Duodenal mucosa (tissue), 2 donors: ENCODE measurements around the gene CSTPP1.

Experiments used
- H3K27ac ChIP-seq: one replicate; pipeline ENCODE4 v1.7.0; 2013; ENCODE audit warnings: low read depth, low read length
- H3K27me3 ChIP-seq, 2 donors: one replicate each; pipeline ENCODE4 v1.7.0; 2013; ENCODE audit warnings: low read length in 2 of 2, control low read depth in 1 of 2; ENCODE audit not compliant: insufficient read depth in 2 of 2, control insufficient read depth in 1 of 2
- H3K36me3 ChIP-seq, 2 donors: one replicate each; pipeline ENCODE4 v1.7.0; 2013; ENCODE audit warnings: low read length in 2 of 2, control low read depth in 1 of 2; ENCODE audit not compliant: insufficient read depth in 2 of 2, control insufficient read depth in 1 of 2
- H3K4me1 ChIP-seq, 2 donors: one replicate each; pipeline ENCODE4 v1.7.0; 2013; ENCODE audit warnings: low read length in 2 of 2, control low read depth in 1 of 2; ENCODE audit not compliant: insufficient read depth in 2 of 2, control insufficient read depth in 1 of 2
- H3K4me3 ChIP-seq, 2 donors: one replicate each; pipeline ENCODE4 v1.7.0; 2013; ENCODE audit warnings: low read length in 2 of 2, low read depth in 1 of 2
- H3K9ac ChIP-seq, 2 donors: one replicate each; pipeline ENCODE4 v1.7.0; 2013; ENCODE audit warnings: low read length in 2 of 2, low read depth in 1 of 2
- H3K9me3 ChIP-seq, 2 donors: one replicate each; pipeline ENCODE4 v1.7.0; 2013; ENCODE audit warnings: low read length in 2 of 2, control low read depth in 1 of 2; ENCODE audit not compliant: control insufficient read depth in 1 of 2

The CSTPP1 gene

GRCh38 chr11:47171061-47171838 lies 234.7 kb downstream of the CSTPP1 start:
- Histone ChIP-seq H3K27me3 (no peaks in the 10 kb centered on the region), H3K9me3 (no peaks in the 10 kb centered on the region), H3K27ac (no peak overlapping the region), H3K4me3 (no peak overlapping the region), H3K9ac (no peak overlapping the region), H3K4me1 (peaks cover 11 to 12% of the 10 kb centered on the region in 2 donors), H3K36me3 (peaks cover 48 to 78% of the 10 kb centered on the region in 2 donors)

- H3K27ac ChIP-seq = no peak overlapping the region
- peaks cover 11 to 12% of the 10 kb centered on the region in 2 donors for H3K4me1 ChIP-seq
- H3K36me3 ChIP-seq = peaks cover 42 to 71% of the 10 kb centered on the region in 2 donors
- no peaks in the 10 kb centered on the region for H3K27me3 ChIP-seq
- H3K4me3 ChIP-seq = no peak overlapping the region
- no peak overlapping the region for H3K9ac ChIP-seq
- H3K9me3 ChIP-seq = no peaks in the 10 kb centered on the region
These were observed 235.3 kb downstream of the CSTPP1 start for GRCh38 chr11:47171856-47172255.

DNA sequence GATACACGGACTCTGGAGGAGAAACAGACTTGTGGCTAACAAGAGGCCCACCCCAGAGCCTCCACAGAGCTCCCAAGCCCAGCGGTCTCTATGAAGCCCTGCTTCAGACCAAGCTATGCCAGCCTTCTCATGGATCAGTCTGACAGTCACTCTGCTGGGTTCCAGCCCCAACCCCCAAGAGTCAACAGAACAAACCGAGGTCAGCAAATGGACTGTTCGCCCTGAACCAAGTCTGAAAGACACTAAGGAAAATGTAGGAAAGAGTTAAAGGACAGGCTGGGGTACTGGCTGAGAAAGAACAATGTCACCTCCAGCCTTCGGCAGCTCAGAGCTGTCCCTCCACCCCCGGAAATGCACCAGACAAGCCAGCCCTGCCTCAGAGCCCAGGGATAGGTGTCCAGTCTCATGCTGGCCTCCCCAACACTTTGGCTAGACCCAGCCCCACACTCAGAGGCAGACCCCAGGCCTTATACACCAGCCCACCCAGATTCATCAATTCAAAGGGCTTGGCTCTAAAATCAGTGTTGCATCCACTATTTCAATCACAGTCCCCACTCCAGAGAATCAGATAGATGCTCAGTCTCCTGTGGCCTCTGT lies 236.3 kb downstream of the CSTPP1 start:
- H3K9me3 ChIP-seq = no peaks in the 10 kb centered on the region
- no peak overlapping the region for H3K9ac ChIP-seq
- no peaks in the 10 kb centered on the region for H3K27me3 ChIP-seq
- H3K4me1 ChIP-seq = peaks cover 16 to 19% of the 10 kb centered on the region in 2 donors
- peaks cover 36 to 62% of the 10 kb centered on the region in 2 donors for H3K36me3 ChIP-seq
- H3K27ac ChIP-seq = no peak overlapping the region
- no peak overlapping the region for H3K4me3 ChIP-seq

DNA sequence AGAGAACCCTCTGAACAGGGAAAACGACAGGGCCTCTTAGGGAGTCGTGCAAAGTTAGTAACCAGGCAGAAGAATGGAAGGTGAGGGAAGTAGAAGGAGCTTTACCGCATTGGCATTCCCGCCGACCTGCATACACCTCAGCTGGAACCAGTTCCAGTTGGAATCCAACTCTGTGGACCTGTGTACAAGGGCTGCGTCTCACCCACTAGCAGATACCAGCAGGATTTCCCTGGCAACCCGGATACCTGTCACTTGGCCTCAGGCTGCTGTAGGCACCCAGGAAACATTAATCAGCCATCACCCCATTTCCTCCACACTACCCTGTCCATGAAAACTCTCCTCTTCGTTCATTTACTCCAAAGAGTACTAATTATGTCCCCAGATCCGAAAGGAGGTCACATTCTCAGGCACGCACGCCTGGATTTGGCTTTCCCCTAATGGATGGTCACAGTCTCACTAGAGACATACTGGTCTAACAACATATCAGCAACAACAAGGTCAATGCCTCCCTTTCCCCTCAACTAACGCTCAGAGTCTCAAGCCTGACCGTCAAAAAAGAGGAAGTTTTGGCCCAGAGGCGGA lies 239.3 kb downstream of the CSTPP1 start:
- Histone ChIP-seq H3K4me1 (peaks cover 23 to 25% of the 10 kb centered on the region in 2 donors), H3K27ac (no peak overlapping the region), H3K4me3 (peak overlapping the region; percentile 92 to 96), H3K36me3 (peaks cover 29 to 38% of the 10 kb centered on the region in 2 donors), H3K9ac (peak overlapping the region; percentile 90 to 98), H3K9me3 (no peaks in the 10 kb centered on the region), H3K27me3 (no peaks in the 10 kb centered on the region)

DNA sequence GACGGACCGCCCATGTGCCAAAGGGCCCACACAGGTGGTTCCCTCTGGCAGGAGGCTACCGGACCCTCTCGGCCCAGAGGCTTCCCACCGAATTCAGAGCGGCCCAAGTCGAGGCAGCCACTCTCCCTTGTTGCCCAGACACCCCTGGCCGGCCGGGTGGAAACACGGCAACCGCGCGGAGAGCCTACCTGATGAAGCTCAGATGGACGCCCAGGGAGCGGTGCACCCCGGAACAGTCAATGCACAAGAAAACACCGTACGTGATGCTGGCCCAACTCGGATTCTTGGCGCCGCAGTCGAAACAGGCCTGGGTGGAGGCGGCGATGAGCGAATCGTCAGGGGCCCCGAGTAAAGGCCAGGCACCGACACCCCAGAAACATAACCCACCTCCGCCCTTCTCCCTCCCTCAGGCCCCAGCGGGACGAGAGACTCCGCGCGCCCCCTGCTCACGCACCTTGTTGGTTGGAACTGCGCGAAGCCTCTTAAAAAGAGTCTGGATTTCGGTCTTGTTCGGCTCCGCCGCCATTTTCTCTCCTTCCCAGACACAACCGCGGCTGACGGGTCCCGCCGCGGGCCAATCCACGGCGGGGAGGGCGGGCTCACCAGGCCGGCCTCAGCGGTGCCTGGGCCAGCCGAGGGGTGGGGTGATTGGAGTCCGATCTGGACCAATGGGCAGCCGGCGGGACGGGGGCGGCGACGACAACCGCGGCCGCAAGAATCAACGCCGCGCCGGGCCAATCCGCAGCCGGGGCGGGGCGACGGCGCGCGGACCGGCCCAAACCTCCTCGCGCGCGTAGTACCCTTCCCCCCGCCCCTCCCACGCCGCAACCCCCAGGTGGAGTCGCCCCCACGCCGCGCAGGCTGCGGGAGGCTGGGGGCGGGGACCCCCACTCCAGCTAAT lies 240.0 kb downstream of the CSTPP1 start, which contains the start of gene ARFGAP2:
Gene ARFGAP2, minus strand, starts transcription at position 552 of the 901 bp plus-strand sequence. Its CDS starts 26 bp downstream, at position 526.
- H3K36me3 ChIP-seq = peaks cover 25 to 31% of the 10 kb centered on the region in 2 donors
- H3K4me1 ChIP-seq = peaks cover 23 to 25% of the 10 kb centered on the region in 2 donors
- H3K9me3 ChIP-seq = no peaks in the 10 kb centered on the region
- peak within 1 kb of the TSS; percentile 90 to 98 for H3K9ac ChIP-seq
- peak within 1 kb of the TSS; percentile 98 for H3K27ac ChIP-seq
- no peaks in the 10 kb centered on the region for H3K27me3 ChIP-seq
- H3K4me3 ChIP-seq = peak within 1 kb of the TSS; percentile 92 to 96

DNA sequence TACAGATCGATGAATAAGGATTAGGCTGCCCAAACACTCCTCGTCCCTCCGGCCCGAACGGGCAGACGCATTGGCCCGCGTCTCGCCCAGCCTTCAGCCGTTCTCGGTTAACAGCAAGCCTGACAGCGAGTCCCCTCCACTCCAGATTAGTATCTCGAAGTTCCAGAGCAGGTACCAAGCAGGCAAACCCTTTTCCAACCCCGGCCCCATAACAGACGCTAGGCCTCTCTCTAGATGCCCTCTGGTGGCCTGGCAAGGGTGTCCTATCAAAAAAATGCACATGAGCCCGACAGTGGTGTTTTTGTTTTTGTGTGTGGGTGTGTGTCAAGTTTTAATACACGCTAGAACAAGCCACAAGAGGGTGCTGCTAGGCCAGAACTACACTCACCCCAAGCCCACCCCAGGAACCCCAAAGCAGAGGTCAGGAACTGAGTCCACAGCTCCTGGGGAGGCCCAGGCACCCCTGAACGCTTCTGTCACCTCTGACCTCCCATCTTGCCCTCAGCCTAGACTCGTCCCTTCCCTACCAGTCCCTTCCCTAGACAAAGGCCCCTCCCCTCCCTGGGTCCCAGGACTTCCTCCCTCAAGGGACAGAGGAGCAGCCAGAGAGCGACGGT lies 240.8 kb downstream of the CSTPP1 start:
- Histone ChIP-seq H3K9ac (peak overlapping the region; percentile 82 to 86), H3K4me3 (peak overlapping the region; percentile 75 to 89), H3K9me3 (no peaks in the 10 kb centered on the region), H3K27ac (peak overlapping the region; percentile 98), H3K27me3 (no peaks in the 10 kb centered on the region), H3K4me1 (peaks cover 23 to 25% of the 10 kb centered on the region in 2 donors), H3K36me3 (peaks cover 17 to 23% of the 10 kb centered on the region in 2 donors)

GRCh38 chr11:47177846-47178245 lies 241.3 kb downstream of the CSTPP1 start:
- H3K27ac ChIP-seq = peak overlapping the region; percentile 98
- peaks cover 23 to 25% of the 10 kb centered on the region in 2 donors for H3K4me1 ChIP-seq
- H3K4me3 ChIP-seq = peak overlapping the region; percentile 75 to 89
- peak overlapping the region; percentile 82 to 86 for H3K9ac ChIP-seq
- peaks cover 13 to 18% of the 10 kb centered on the region in 2 donors for H3K36me3 ChIP-seq
- no peaks in the 10 kb centered on the region for H3K27me3 ChIP-seq
- no peaks in the 10 kb centered on the region for H3K9me3 ChIP-seq

DNA sequence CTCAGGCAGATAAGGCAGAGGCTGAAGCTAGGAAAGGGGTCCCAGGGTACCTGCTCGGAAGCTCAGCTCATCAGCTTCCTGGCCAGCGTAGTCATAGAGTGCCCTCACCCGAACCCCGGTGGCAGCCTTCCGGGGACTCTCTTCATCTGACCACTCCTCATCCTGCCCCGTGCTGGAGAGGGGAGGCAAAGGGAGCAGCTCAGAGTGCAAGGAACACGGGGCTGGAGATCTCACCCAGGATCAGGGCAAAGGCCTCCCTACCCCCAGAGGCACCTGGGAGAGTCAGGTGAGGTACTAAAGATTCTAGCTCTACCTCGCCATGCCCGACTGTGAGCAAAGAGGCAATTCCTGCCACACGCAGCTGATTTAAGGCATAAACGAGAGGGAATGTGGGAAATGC lies 241.8 kb downstream of the CSTPP1 start:
- Histone ChIP-seq H3K27ac (no peak overlapping the region), H3K36me3 (peaks cover 9 to 14% of the 10 kb centered on the region in 2 donors), H3K27me3 (no peaks in the 10 kb centered on the region), H3K4me1 (peaks cover 23 to 25% of the 10 kb centered on the region in 2 donors), H3K9me3 (no peaks in the 10 kb centered on the region), H3K9ac (peak overlapping the region in 1 of 2 donors; percentile 86), H3K4me3 (no peak overlapping the region)
